AG09319 (cell line): ENCODE results near the gene NFIB.

ENCODE experiments used
- DNase-seq: peaks from one replicate; pipeline ENCODE4 v3.0.0-alpha.2; 2010; ENCODE audit warnings: low read depth; ENCODE audit errors: extremely low read depth
- CTCF ChIP-seq: IDR thresholded peaks from 2 replicates; pipeline ENCODE4 v1.5.1; 2011; ENCODE audit warnings: low read depth, mild to moderate bottlenecking, inconsistent platforms, low read length, moderate library complexity

NFIB gene

GRCh38 chr9:14212077-14212476 lies 101.9 kb downstream of the NFIB start:
- no peak for DNase-seq
- no peak for TF ChIP-seq CTCF

- TF ChIP-seq CTCF: no peak
- no peak for DNase-seq
These were observed 102.4 kb downstream of the NFIB start for GRCh38 chr9:14211564-14211963.

- no peak for DNase-seq
- TF ChIP-seq CTCF: no peak
These were observed 103.5 kb downstream of the NFIB start for GRCh38 chr9:14210428-14210827.

- TF ChIP-seq CTCF: no peak
- no peak for DNase-seq
These were observed 104.3 kb downstream of the NFIB start for GRCh38 chr9:14209399-14210345.

GRCh38 chr9:14207352-14207995 lies 106.5 kb downstream of the NFIB start:
- DNase-seq: no peak
- TF ChIP-seq CTCF: no peak

GRCh38 chr9:14205463-14205862 lies 108.5 kb downstream of the NFIB start:
- no peak for TF ChIP-seq CTCF
- no peak for DNase-seq
